GM19395 (cell line): Measurements from ENCODE around the gene NIP7.

Experiments used
- ATAC-seq: cut with Tn5 transposase; IDR thresholded peaks from one replicate; pipeline ENCODE4 v1.9.1; 2021; ENCODE audit warnings: mild to moderate bottlenecking, moderate library complexity; ENCODE audit not compliant: unreplicated experiment

The NIP7 gene

DNA sequence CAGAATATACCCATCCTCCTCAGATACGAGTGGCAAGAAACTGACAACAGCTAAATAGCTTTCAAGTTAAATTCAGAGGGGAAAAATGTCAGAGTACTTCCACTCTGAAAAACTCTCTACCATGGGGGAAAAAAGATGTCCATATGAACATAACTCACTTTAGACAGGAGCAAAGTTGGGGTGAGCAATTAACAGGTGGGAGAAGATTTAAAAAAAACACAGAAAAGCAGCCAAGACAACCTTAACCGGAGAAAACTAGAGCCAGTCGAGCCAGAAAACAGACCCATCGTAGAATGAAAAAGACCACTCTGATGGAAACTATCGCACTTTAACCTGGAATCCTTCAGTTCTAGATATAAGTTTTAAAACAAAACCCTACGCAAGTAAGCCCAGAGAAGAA is 45.4 kb downstream of the NIP7 start:
- no peak for ATAC-seq

GRCh38 chr16:69386596-69386995 is 47.0 kb downstream of the NIP7 start:
- no peak for ATAC-seq
